ENCODE results near the gene SPSB4.

DNA sequence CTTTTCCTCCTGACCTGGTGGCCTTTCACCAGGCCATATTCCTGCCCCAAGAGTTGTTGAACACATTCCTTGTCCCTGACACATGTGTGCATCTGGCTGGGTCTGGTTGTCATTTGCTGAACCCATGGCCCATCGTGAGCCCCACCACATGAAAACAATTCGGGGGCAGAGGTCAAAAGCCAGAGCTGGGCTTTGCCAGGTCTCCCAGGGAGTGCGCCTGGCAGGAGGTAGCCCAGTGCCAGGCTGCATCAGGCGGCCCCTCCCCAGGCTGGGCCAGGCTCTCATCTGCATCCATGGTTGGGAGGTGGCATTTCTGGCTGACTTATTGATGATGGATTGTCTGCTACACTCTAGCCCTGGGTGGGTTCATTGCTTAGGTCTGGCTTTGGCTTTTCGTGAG lies 30.9 kb downstream of the SPSB4 start:
- TF ChIP-seq POLR2AphosphoS5 (IDR thresholded peaks at IDR 0.05; ENCODE audit: low read depth, low read length) (no peak), POLR2A (IDR thresholded peaks at IDR 0.05; ENCODE audit: low read depth, low read length) (no peak), TAF1 (IDR thresholded peaks at IDR 0.05; ENCODE audit: borderline replicate concordance, low read depth, low read length) (no peak)
